ENCODE results near the gene STARD3NL. TPM values are rescaled to one million over a fixed set of nuclear protein-coding genes. Genes with fewer than 3 reads are reported as not detected.

STARD3NL gene
- total and polyA plus RNA-seq, 2 of the 13 experiments (the other 11 are each of a cell fraction or from before 2014, with no cell fraction given), result 37.3 to 42.3 TPM

DNA sequence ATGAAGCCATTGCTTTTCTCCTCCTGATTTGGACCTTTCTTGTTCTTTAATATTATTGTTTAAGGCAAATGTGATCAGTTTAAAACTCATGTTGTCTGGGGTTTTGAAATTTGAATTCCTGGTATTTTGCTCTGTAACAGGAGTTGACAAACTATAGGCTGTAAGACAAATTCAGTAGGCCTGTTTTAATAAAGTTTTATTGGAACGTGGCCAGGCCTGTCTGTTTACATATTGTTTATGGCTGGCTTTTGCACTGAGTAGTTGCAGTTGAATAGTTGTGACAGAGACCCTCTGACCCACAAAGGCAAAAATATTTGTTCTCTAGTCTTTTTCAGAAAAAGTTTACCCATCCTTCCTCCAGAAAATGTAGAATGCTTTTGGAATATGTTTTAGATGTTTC is 29.8 kb downstream of the STARD3NL start (continued):
- no peak for TF ChIP-seq NFIC (IDR thresholded peaks at IDR 0.05; ENCODE audit: low read length)
- TF ChIP-seq, protein P1, sequence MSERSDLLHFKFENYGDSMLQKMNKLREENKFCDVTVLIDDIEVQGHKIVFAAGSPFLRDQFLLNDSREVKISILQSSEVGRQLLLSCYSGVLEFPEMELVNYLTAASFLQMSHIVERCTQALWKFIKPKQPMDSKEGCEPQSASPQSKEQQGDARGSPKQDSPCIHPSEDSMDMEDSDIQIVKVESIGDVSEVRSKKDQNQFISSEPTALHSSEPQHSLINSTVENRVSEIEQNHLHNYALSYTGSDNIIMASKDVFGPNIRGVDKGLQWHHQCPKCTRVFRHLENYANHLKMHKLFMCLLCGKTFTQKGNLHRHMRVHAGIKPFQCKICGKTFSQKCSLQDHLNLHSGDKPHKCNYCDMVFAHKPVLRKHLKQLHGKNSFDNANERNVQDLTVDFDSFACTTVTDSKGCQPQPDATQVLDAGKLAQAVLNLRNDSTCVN (CRISPR knock-in tag; IDR thresholded peaks at IDR 0.05; ENCODE audit: borderline replicate concordance), result no peak
- TF ChIP-seq SMC3 (IDR thresholded peaks at IDR 0.05; ENCODE audit: low read length), result no peak

- Histone ChIP-seq H3K4me3 (replicated peaks in 1 of 3; ENCODE audit: insufficient read depth in 1 of 3, low read depth in 2 of 3, low read length in 3 of 3) (no peak overlapping the region), H3K4me1 (ENCODE audit: insufficient read depth, low read length) (peaks cover 6% of the 10 kb centered on the region; the same call in 1 of the 2 replicates), H3K9ac (ENCODE audit: insufficient read depth, low read depth, low read length) (no peak overlapping the region), H4K20me1 (ENCODE audit: insufficient read depth, low read length) (no peaks in the 10 kb centered on the region), H3K27ac (ENCODE audit: extremely low read length, insufficient read depth, low read length) (no peak overlapping the region), H3K27me3 (ENCODE audit: control insufficient read depth in 1 of 2, insufficient read depth in 2 of 2, low read length in 2 of 2) (no peaks in the 10 kb centered on the region), H3K36me3 (replicated peaks in 1 of 2; ENCODE audit: control insufficient read depth in 1 of 2, insufficient read depth in 2 of 2, low read length in 2 of 2) (peaks cover 9 to 14% of the 10 kb centered on the region in 2 experiments; a peak in 4 of 5 replicates), H3K4me2 (ENCODE audit: low read depth, low read length) (no peak overlapping the region), H3K79me2 (ENCODE audit: insufficient read depth, low read length) (no peaks in the 10 kb centered on the region), H3K9me3 (ENCODE audit: low read length) (no peaks in the 10 kb centered on the region), H2AFZ (ENCODE audit: low read length) (no peak overlapping the region)
- ATAC-seq (no peak), FAIRE-seq (no peak), DNase-seq (ENCODE audit: low spot score) (no peak)
- WGBS (ENCODE audit: low lambda C conversion rate), result 93% methylated on average over 1 of the region's 1 CpG
- ChIA-PET CTCF (ENCODE audit: low intra/inter-chr PET ratio, low total read pairs) (no interaction called here), POLR2A (no interaction called here)
- TF ChIP-seq HHEX (CRISPR knock-in tag; IDR thresholded peaks at IDR 0.05), result no peak
- no peak for TF ChIP-seq KLF6 (CRISPR knock-in tag; IDR thresholded peaks at IDR 0.05)
- TF ChIP-seq ZNF737 (CRISPR knock-in tag; IDR thresholded peaks at IDR 0.05; ENCODE audit: borderline replicate concordance), result no peak
- intact Hi-C loops (cut with micrococcal nuclease; ENCODE audit: unreplicated experiment) (no loop called here), in situ Hi-C loops (cut with HindIII; ENCODE audit: extremely low pct_ligation_motif_present, low pct_unique_long_range_greater_than_20kb) (no loop called here)
- BruUV-seq (replicated peaks), result no TSS peak
Observed at GRCh38 chr7:38211486-38211885, 33.4 kb downstream of the STARD3NL start.

- Histone ChIP-seq H3K4me3 (replicated peaks in 1 of 3; ENCODE audit: insufficient read depth in 1 of 3, low read depth in 2 of 3, low read length in 3 of 3) (no peak overlapping the region), H3K27ac (ENCODE audit: extremely low read length, insufficient read depth, low read length) (no peak overlapping the region), H3K36me3 (replicated peaks in 1 of 2; ENCODE audit: control insufficient read depth in 1 of 2, insufficient read depth in 2 of 2, low read length in 2 of 2) (peaks cover 9 to 18% of the 10 kb centered on the region in 2 experiments), H4K20me1 (ENCODE audit: insufficient read depth, low read length) (no peaks in the 10 kb centered on the region), H2AFZ (ENCODE audit: low read length) (no peak overlapping the region), H3K4me1 (ENCODE audit: insufficient read depth, low read length) (peaks cover 6% of the 10 kb centered on the region; the same call in 1 of the 2 replicates), H3K4me2 (ENCODE audit: low read depth, low read length) (no peak overlapping the region), H3K79me2 (ENCODE audit: insufficient read depth, low read length) (no peaks in the 10 kb centered on the region), H3K9me3 (ENCODE audit: low read length) (no peaks in the 10 kb centered on the region), H3K9ac (ENCODE audit: insufficient read depth, low read depth, low read length) (no peak overlapping the region), H3K27me3 (ENCODE audit: control insufficient read depth in 1 of 2, insufficient read depth in 2 of 2, low read length in 2 of 2) (no peaks in the 10 kb centered on the region)
- no TSS peak for BruUV-seq (replicated peaks)
- 93% methylated on average over 3 of the region's 3 CpGs for WGBS (ENCODE audit: low lambda C conversion rate)
- FAIRE-seq (no peak), DNase-seq (ENCODE audit: low spot score) (no peak), ATAC-seq (no peak)
- in situ Hi-C loops (cut with HindIII; ENCODE audit: extremely low pct_ligation_motif_present, low pct_unique_long_range_greater_than_20kb) (no loop called here), intact Hi-C loops (cut with micrococcal nuclease; ENCODE audit: unreplicated experiment) (no loop called here)
- ChIA-PET CTCF (ENCODE audit: low intra/inter-chr PET ratio, low total read pairs) (no interaction called here), POLR2A (no interaction called here)
- TF ChIP-seq NCOA1 (CRISPR knock-in tag; IDR thresholded peaks at IDR 0.05) (no peak), MTA1 (CRISPR knock-in tag; IDR thresholded peaks at IDR 0.05; ENCODE audit: borderline replicate concordance) (no peak), REXO4 (CRISPR knock-in tag; IDR thresholded peaks at IDR 0.05; ENCODE audit: borderline replicate concordance) (no peak), ZNF564 (CRISPR knock-in tag; IDR thresholded peaks at IDR 0.05) (no peak), NCOR1 (IDR thresholded peaks at IDR 0.05; ENCODE audit: borderline replicate concordance, low read length) (no peak), ZNF251 (CRISPR knock-in tag; IDR thresholded peaks at IDR 0.05) (no peak), ZNF577 (CRISPR knock-in tag; IDR thresholded peaks at IDR 0.05; ENCODE audit: borderline replicate concordance, low read depth) (no peak), PHF5A (CRISPR knock-in tag; IDR thresholded peaks at IDR 0.05; ENCODE audit: low read depth, unreplicated experiment) (no peak), ZKSCAN5 (CRISPR knock-in tag; IDR thresholded peaks at IDR 0.05) (no peak), POLR2AphosphoS5 (IDR thresholded peaks at IDR 0.05; ENCODE audit: low read depth, low read length) (no peak), TBX3 (IDR thresholded peaks at IDR 0.05; ENCODE audit: borderline replicate concordance) (no peak), ZNF644 (CRISPR knock-in tag; IDR thresholded peaks at IDR 0.05; ENCODE audit: low read depth) (no peak), STAG1 (CRISPR knock-in tag; IDR thresholded peaks at IDR 0.05) (no peak), TEAD2 (CRISPR knock-in tag; IDR thresholded peaks at IDR 0.05) (no peak)
Observed at GRCh38 chr7:38211940-38212339, 33.9 kb downstream of the STARD3NL start.
